Dermis blood vessel endothelial cell (primary cell): ENCODE data around the gene EIF3B. TPM values are rescaled to one million over a fixed set of nuclear protein-coding genes. Genes with fewer than 3 reads are reported as not detected.
A peak's percentile ranks its signal among the peaks of the same experiment; 100 is the strongest.
"Not testable (repeated sequence)": the region's sequence is repeated elsewhere in the genome, so short reads cannot be mapped to it uniquely, and the experiment has no call there.

Experiments used
- DNase-seq: peaks from one replicate; pipeline ENCODE4 v3.0.0; 2010
- total RNA-seq: library from RNA; depleted of rRNA; stranded (reverse); fragments of >200 nt; gene quantifications from 2 replicates; pipeline ENCODE4 v1.2.3, GENCODE V29; 2014

Gene EIF3B
- 250 and 320 TPM in 2 replicates for total RNA-seq

- DNase-seq, result peak; percentile 95
Observed at GRCh38 chr7:2354186-2354938, at the start of gene EIF3B. EIF3B (plus strand) TSS chr7:2354827; CDS start chr7:2354922, 95 bp downstream.

GRCh38 chr7:2305258-2305657 is 49.4 kb upstream of the EIF3B start:
- DNase-seq, result not testable (repeated sequence)

GRCh38 chr7:2306688-2307087 is 47.9 kb upstream of the EIF3B start:
- no peak for DNase-seq

GRCh38 chr7:2307690-2308107 is 46.9 kb upstream of the EIF3B start:
- no peak for DNase-seq

GRCh38 chr7:2309889-2310331 is 44.7 kb upstream of the EIF3B start:
- peak; percentile 86 for DNase-seq

GRCh38 chr7:2312267-2312929 is 42.2 kb upstream of the EIF3B start:
- no peak for DNase-seq

GRCh38 chr7:2313450-2314208 is 41.0 kb upstream of the EIF3B start:
- peak; percentile 25 for DNase-seq

- DNase-seq, result peak; percentile 93
Observed at GRCh38 chr7:2314209-2314955, 40.2 kb upstream of the EIF3B start, which contains the start of gene SNX8. SNX8 (minus strand) TSS chr7:2314441; CDS start chr7:2314421, 20 bp downstream.

GRCh38 chr7:2314956-2315530 is 39.6 kb upstream of the EIF3B start:
- not testable (repeated sequence) for DNase-seq

GRCh38 chr7:2315787-2316186 is 38.8 kb upstream of the EIF3B start:
- no peak for DNase-seq

GRCh38 chr7:2316578-2316977 is 38.0 kb upstream of the EIF3B start:
- peak; percentile 29 for DNase-seq

- DNase-seq, result no peak
Observed at GRCh38 chr7:2317556-2318293, 36.9 kb upstream of the EIF3B start.

GRCh38 chr7:2321020-2321419 is 33.6 kb upstream of the EIF3B start:
- no peak for DNase-seq

- no peak for DNase-seq
Observed at GRCh38 chr7:2325162-2325561, 29.5 kb upstream of the EIF3B start.

- DNase-seq, result peak; percentile 25
Observed at GRCh38 chr7:2326951-2327350, 27.7 kb upstream of the EIF3B start.

GRCh38 chr7:2330493-2330892 is 24.1 kb upstream of the EIF3B start:
- no peak for DNase-seq

- no peak for DNase-seq
Observed at GRCh38 chr7:2331707-2332106, 22.9 kb upstream of the EIF3B start.

GRCh38 chr7:2332606-2333231 is 21.9 kb upstream of the EIF3B start:
- not testable (repeated sequence) for DNase-seq

- no peak for DNase-seq
Observed at GRCh38 chr7:2336626-2337299, 17.9 kb upstream of the EIF3B start.
